GM23248 (cell line): ENCODE measurements around the gene PDE6H.

ENCODE experiments used
- EZH2 ChIP-seq: fragments of 200-600 bp; sonication (generic); IDR thresholded peaks from 2 replicates; pipeline ENCODE4 v1.6.1; 2018; ENCODE audit warnings: antibody characterized with exemption, mild to moderate bottlenecking; ENCODE audit not compliant: insufficient read depth, poor library complexity, severe bottlenecking
- EZH2phosphoT487 ChIP-seq: fragments of 200-600 bp; sonication (generic); IDR thresholded peaks from 2 replicates; pipeline ENCODE4 v1.6.1; 2018; ENCODE audit warnings: antibody characterized with exemption, moderate library complexity, mild to moderate bottlenecking, low read depth; ENCODE audit not compliant: insufficient read depth

GRCh38 chr12:14982562-14982961, 9.7 kb downstream of the PDE6H start:
- TF ChIP-seq EZH2 (no peak), EZH2phosphoT487 (no peak)
